D721Med (cell line): ENCODE results near the gene SOX30.

Experiments used
- DNase-seq: peaks from one replicate; pipeline ENCODE4 v3.0.0; 2011; ENCODE audit warnings: low spot score; ENCODE audit not compliant: insufficient read length
- FAIRE-seq: peaks from 2 replicates; lab custom pipeline; 2011; peaks lifted over from hg19 to GRCh38; lab: Jason Lieb, UNC
- TF ChIP-seq, protein P1 (sequence below): IDR thresholded peaks from 2 replicates; pipeline ENCODE4 v1.5.1; 2012; ENCODE audit warnings: mild to moderate bottlenecking, control low read depth; ENCODE audit not compliant: insufficient read depth; ENCODE audit errors: missing control alignments

Gene SOX30

DNA sequence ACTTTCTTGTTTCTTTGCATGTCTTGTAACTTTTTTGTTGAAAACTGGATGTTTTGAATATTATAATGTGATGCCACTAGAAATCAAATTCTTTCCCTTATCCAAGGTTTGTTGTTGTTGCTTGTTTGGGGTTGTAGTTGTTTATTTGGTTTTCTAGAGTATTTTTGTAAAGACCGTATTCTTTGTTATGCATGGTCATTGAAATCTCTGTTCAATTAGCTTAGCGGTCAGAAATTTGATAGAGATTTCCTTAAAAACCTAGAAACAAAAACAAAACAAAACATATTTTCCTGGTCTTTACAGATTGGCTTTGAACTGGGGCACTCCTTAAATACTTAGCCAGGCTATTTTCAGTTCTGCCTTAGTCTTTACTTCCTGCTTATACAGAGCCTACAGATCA, 21.9 kb downstream of the SOX30 start:
- FAIRE-seq (no peak), DNase-seq (no peak)
- TF ChIP-seq, protein P1, sequence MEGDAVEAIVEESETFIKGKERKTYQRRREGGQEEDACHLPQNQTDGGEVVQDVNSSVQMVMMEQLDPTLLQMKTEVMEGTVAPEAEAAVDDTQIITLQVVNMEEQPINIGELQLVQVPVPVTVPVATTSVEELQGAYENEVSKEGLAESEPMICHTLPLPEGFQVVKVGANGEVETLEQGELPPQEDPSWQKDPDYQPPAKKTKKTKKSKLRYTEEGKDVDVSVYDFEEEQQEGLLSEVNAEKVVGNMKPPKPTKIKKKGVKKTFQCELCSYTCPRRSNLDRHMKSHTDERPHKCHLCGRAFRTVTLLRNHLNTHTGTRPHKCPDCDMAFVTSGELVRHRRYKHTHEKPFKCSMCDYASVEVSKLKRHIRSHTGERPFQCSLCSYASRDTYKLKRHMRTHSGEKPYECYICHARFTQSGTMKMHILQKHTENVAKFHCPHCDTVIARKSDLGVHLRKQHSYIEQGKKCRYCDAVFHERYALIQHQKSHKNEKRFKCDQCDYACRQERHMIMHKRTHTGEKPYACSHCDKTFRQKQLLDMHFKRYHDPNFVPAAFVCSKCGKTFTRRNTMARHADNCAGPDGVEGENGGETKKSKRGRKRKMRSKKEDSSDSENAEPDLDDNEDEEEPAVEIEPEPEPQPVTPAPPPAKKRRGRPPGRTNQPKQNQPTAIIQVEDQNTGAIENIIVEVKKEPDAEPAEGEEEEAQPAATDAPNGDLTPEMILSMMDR: no peak

DNA sequence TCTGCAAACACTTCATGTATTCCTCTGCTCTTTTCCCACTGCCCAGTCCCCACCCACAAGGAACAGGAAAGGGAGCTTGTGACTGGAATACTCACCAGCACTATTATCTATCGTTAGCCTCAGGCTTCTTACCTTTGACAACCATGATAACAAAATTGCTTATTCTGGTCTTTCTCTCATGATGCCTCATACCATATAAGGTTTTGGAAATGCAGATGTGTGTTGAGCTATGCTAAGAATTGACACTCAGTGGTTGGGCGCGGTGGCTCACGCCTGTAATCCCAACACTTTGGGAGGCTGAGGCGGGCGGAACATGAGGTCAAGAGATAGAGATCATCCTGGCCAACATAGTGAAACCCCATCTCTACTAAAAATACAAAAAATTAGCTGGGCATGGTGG, 25.4 kb downstream of the SOX30 start:
- TF ChIP-seq, protein P1: no peak
- FAIRE-seq: no peak
- DNase-seq: no peak

DNA sequence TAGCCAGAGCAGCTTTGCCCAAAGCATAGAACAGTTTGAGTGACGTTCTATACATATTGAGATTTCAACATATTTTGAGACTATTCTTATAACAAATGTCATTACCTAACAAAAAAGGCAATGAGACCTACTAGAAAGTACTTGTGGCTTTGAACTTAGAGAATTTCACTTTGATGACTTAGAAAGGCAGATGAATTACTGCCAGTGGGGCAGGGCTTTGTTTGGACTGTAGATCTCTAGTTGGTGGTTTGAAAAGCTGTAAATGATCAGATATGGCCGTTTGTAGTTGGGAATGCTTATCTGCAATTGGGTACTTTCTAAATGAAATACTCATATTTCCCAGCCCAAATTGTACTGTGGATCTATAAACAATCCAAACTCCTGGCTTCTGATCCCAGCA, 28.1 kb downstream of the SOX30 start:
- no peak for DNase-seq
- TF ChIP-seq, protein P1: no peak
- FAIRE-seq: no peak

DNA sequence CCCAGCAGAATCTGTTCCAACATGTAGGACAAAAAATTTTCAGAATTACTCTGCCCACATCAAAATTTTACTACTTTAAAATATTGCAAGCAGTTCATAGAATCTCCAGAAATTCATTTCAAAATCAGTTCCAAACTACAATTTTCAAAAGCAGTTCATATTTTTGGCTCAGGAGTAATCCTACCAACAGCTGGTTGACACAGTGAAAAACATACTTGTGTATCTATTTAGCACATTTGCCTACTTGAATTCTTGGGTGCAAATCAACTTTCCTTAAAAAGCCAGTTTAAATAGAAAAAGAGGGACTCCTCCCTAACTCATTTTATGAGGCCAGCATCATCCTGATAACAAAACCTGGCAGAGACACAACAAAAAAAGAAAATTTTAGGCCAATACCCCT, 31.5 kb downstream of the SOX30 start:
- TF ChIP-seq, protein P1: no peak
- FAIRE-seq: no peak
- DNase-seq: no peak

DNA sequence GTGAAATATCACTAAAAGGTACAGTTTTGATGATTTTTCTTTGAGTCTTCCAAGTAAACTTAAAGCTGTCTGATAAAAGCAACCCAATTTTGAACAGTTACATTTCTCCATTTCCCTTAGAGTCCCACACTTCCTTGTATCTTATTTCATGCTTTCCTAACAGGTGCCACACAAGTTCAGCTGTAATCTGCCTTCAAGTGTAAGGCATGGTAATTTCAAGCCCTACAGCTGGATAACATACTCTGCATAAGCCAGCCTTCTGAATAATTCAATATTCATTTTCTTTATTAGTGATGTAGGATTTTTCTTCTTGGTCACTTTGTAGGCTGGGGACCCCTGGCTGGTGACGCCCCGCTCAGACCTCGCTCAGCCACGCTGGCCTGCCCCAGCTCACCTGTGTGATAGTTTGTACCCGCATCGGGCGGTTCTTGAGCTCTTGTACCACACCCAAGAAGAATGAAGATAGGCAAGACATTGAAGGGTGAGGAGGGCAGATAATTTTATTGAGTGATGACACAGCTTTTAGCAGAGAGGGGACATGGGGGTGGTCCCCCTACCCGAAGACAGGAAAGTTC, 34.0 kb downstream of the SOX30 start:
- DNase-seq (no peak), FAIRE-seq (no peak)
- TF ChIP-seq, protein P1: no peak

DNA sequence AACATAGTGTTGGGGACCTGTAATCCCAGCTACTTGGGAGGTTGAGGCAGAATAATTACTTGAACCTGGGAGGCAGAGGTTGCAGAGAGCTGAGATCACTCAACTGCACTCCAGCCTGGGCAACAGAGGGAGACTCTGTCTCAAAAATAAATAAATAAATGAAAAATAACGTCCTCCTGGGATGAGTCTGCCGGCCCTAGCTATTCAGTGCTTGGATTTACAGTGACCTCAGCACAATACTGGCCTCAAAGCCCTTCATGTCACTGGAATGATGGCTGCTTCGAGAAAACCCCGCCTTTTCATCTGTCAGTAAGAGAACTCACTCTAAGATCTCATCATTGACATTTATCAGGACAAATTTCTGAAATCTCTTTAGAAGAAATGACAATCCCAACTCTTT, 35.5 kb downstream of the SOX30 start:
- DNase-seq: no peak
- TF ChIP-seq, protein P1: no peak
- no peak for FAIRE-seq

DNA sequence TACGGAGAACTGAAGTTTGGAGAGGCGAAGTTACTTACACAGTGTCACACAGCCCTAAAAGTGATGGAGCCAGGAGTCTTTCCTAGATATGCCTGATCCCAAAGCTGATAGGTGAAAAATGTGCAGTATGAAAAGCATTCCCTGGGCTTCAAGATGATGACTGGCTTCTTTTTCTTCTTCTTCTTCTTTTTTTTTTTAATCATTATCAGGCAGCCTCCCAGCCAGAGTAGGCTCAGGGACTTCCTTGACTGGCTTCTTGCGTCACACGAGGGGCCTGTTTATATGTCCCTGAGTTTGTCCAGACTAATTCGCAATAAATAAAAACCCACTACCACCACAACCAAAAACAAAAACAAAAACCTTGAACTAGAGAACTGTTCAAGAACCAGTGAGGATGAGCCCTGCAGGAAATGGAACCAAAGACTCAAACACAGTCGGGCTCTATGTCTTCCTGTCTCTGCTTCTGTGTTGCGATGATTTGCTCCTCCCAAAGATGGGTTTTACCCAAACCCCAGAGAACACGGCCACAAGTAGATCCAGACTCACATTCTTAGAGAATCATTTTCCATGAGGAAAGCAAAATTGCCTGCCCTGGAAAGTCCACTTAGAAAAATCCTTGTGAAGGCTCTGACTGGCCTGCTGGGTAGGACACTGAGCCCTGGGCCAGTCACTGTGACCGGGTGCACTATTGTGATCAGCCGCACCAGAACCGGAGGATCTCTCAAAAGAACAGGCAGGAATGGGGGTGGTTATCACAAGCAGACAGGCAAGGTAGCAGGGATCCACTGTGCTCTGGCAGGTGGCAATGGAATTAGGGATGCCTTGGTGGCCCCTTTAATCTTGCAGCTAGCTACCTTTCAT, 38.6 kb downstream of the SOX30 start:
- no peak for FAIRE-seq
- no peak for DNase-seq
- TF ChIP-seq, protein P1: no peak
